Loucy (cell line): Measurements from ENCODE around the gene TSSC4.

Source experiments
- CTCF ChIP-seq: fragments of 200-600 bp; sonication (generic); conservative IDR thresholded peaks from 2 replicates; pipeline ENCODE4 v1.5.1; 2014; ENCODE audit warnings: mild to moderate bottlenecking, antibody characterized with exemption, low read length
- EZH2phosphoT487 ChIP-seq: fragments of 200-600 bp; IDR thresholded peaks from 2 replicates; pipeline ENCODE4 v1.6.1; 2018; ENCODE audit warnings: antibody characterized with exemption, mild to moderate bottlenecking, moderate library complexity, borderline replicate concordance

GRCh38 chr11:2382936-2383851, 17.4 kb upstream of the TSSC4 start:
- TF ChIP-seq CTCF: no peak
- no peak for TF ChIP-seq EZH2phosphoT487
